H1 (cell line): ENCODE results near the gene IQGAP1. TPM values are rescaled to one million over a fixed set of nuclear protein-coding genes. Genes with fewer than 3 reads are reported as not detected.
A peak's percentile ranks its signal among the peaks of the same experiment; 100 is the strongest.

Experiments
- CTCF ChIA-PET: fragments of 300-600 bp; sonication (Branson Sonifier 250); formaldehyde crosslinking; loops from one replicate; lab custom pipeline; 2021; ENCODE audit not compliant: partially characterized antibody; lab: Charles Lee
- POLR2A ChIA-PET: fragments of 300-600 bp; sonication (Branson Sonifier 250); formaldehyde crosslinking; loops from one replicate; lab custom pipeline; 2021; ENCODE audit warnings: inconsistent platforms; ENCODE audit not compliant: partially characterized antibody; lab: Charles Lee
- DNase-seq, 2 experiments: peaks; one replicate each; pipeline versions ENCODE4 v3.0.0 to v3.0.0-alpha.2; 2010 to 2022; ENCODE audit warnings: low spot score in 2 of 2, low read depth in 1 of 2, mixed read lengths in 1 of 2
- FAIRE-seq: peaks from 2 replicates; lab custom pipeline; 2011; peaks lifted over from hg19 to GRCh38; lab: Jason Lieb, UNC
- H2AFZ ChIP-seq: 2 replicates; pipeline ENCODE4 v1.8.1; 2012; ENCODE audit warnings: low read length, inconsistent platforms
- H2AK5ac ChIP-seq: 2 replicates; pipeline ENCODE4 v1.6.1; 2013; ENCODE audit warnings: low read depth, low read length
- H2BK120ac ChIP-seq: replicated peaks from 2 replicates; pipeline ENCODE3; 2013; ENCODE audit warnings: low read depth, low read length, inconsistent platforms
- H2BK12ac ChIP-seq: 2 replicates; pipeline ENCODE4 v1.6.1; 2013; ENCODE audit warnings: low read depth, low read length
- H2BK15ac ChIP-seq: 2 replicates; pipeline ENCODE4 v1.6.1; 2013; ENCODE audit warnings: low read length
- H2BK20ac ChIP-seq: 2 replicates; pipeline ENCODE4 v1.6.1; 2013; ENCODE audit warnings: low read length
- H2BK5ac ChIP-seq: 2 replicates; pipeline ENCODE4 v1.6.1; 2013; ENCODE audit warnings: low read depth, low read length
- H3K14ac ChIP-seq: 2 replicates; pipeline ENCODE4 v1.6.1; 2013; ENCODE audit warnings: inconsistent platforms; ENCODE audit not compliant: insufficient read length
- H3K18ac ChIP-seq: 2 replicates; pipeline ENCODE4 v1.6.1; 2013; ENCODE audit warnings: low read length; ENCODE audit errors: extremely low read depth
- H3K23ac ChIP-seq: 2 replicates; pipeline ENCODE4 v1.6.1; 2013; ENCODE audit warnings: inconsistent platforms; ENCODE audit not compliant: insufficient read length
- H3K23me2 ChIP-seq: 2 replicates; pipeline ENCODE4 v1.6.1; 2013; ENCODE audit warnings: low read depth, low read length
- H3K27ac ChIP-seq: 2 replicates; pipeline ENCODE4 v1.6.1; 2011; ENCODE audit warnings: low read depth, low read length, inconsistent platforms
- H3K27me3 ChIP-seq, 4 experiments: replicated peaks in 1 of 4; 1 replicate in 1 of 4; 2 replicates in 3 of 4; pipeline versions ENCODE4 v1.6.1 to v1.8.1; 2011 to 2013; ENCODE audit warnings: low read length in 3 of 4, mild to moderate bottlenecking in 3 of 4, inconsistent platforms in 2 of 4, mixed read lengths in 2 of 4, moderate library complexity in 1 of 4; ENCODE audit not compliant: control insufficient read depth in 3 of 4, insufficient read depth in 3 of 4; ENCODE audit errors: extremely low read depth in 1 of 4
- H3K36me3 ChIP-seq, 4 experiments: 2 replicates each; pipeline versions ENCODE4 v1.6.1 to v1.8.1; 2011 to 2013; ENCODE audit warnings: mild to moderate bottlenecking in 4 of 4, low read length in 3 of 4, moderate library complexity in 2 of 4, control low read depth in 1 of 4, inconsistent platforms in 1 of 4; ENCODE audit not compliant: insufficient read depth in 4 of 4, control insufficient read depth in 2 of 4
- H3K4ac ChIP-seq: replicated peaks from 2 replicates; pipeline ENCODE3; 2013; ENCODE audit warnings: low read length, low read depth, mixed read lengths, inconsistent platforms; ENCODE audit not compliant: insufficient read length
- H3K4me1 ChIP-seq, 4 experiments: replicated peaks in 1 of 4; 1 replicate in 1 of 4; 2 replicates in 3 of 4; pipeline versions ENCODE4 v1.6.1 to v1.8.1; 2011 to 2013; ENCODE audit warnings: low read length in 3 of 4, inconsistent platforms in 2 of 4, mixed read lengths in 1 of 4; ENCODE audit not compliant: insufficient read depth in 4 of 4, control insufficient read depth in 3 of 4
- H3K4me2 ChIP-seq, 2 experiments: 2 replicates each; pipeline versions ENCODE4 v1.6.1 to v1.8.1; 2011 to 2013; ENCODE audit warnings: low read depth in 2 of 2, low read length in 2 of 2, control low read depth in 1 of 2, inconsistent platforms in 1 of 2, mild to moderate bottlenecking in 1 of 2; ENCODE audit not compliant: insufficient read depth in 1 of 2
- H3K4me3 ChIP-seq, 4 experiments: fragments of 200-600, 300-600 bp in 1 of 4; sonication (generic), shearing (Covaris generic), sonication (Bioruptor Twin) in 1 of 4; 2 replicates each; pipeline versions ENCODE4 v1.5.1 to v1.8.1; 2011 to 2016; ENCODE audit warnings: low read length in 4 of 4, low read depth in 3 of 4, control low read depth in 2 of 4, inconsistent platforms in 2 of 4, mild to moderate bottlenecking in 2 of 4, mixed read lengths in 1 of 4, moderate library complexity in 1 of 4; ENCODE audit not compliant: insufficient read depth in 2 of 4; ENCODE audit errors: extremely low read depth in 1 of 4
- H3K56ac ChIP-seq: replicated peaks from 2 replicates; pipeline ENCODE3; 2013; ENCODE audit warnings: low read depth, mild to moderate bottlenecking, mixed read lengths, low read length, inconsistent platforms; ENCODE audit not compliant: insufficient read length
- H3K79me1 ChIP-seq: 2 replicates; pipeline ENCODE4 v1.6.1; 2013; ENCODE audit warnings: low read depth, low read length, control low read depth
- H3K79me2 ChIP-seq, 2 experiments: 2 replicates each; pipeline versions ENCODE4 v1.6.1 to v1.8.1; 2012 to 2013; ENCODE audit warnings: low read length in 2 of 2, mild to moderate bottlenecking in 2 of 2, inconsistent platforms in 1 of 2; ENCODE audit not compliant: insufficient read depth in 2 of 2, control insufficient read depth in 1 of 2
- H3K9ac ChIP-seq, 4 experiments: replicated peaks in 1 of 4; 1 replicate in 1 of 4; 2 replicates in 3 of 4; pipeline versions ENCODE4 v1.6.1 to v1.8.1; 2011 to 2013; ENCODE audit warnings: low read depth in 3 of 4, low read length in 3 of 4, control low read depth in 2 of 4, mild to moderate bottlenecking in 2 of 4, moderate library complexity in 2 of 4, inconsistent platforms in 1 of 4; ENCODE audit errors: extremely low read depth in 1 of 4
- H3K9me3 ChIP-seq, 2 experiments: 2 replicates each; pipeline versions ENCODE4 v1.6.1 to v1.8.1; 2012 to 2013; ENCODE audit warnings: mild to moderate bottlenecking in 2 of 2, moderate library complexity in 2 of 2, control low read depth in 1 of 2, inconsistent platforms in 1 of 2, low read depth in 1 of 2, low read length in 1 of 2, mixed read lengths in 1 of 2; ENCODE audit not compliant: insufficient read depth in 2 of 2
- H4K20me1 ChIP-seq, 2 experiments: replicated peaks in 1 of 2; 2 replicates each; pipeline versions ENCODE3 to v1.8.1; 2011 to 2013; ENCODE audit warnings: inconsistent platforms in 2 of 2, low read length in 2 of 2, mild to moderate bottlenecking in 1 of 2; ENCODE audit not compliant: insufficient read depth in 2 of 2, control insufficient read depth in 1 of 2
- H4K5ac ChIP-seq: 2 replicates; pipeline ENCODE4 v1.6.1; 2013; ENCODE audit warnings: low read length, low read depth, mixed read lengths, inconsistent platforms; ENCODE audit not compliant: insufficient read length
- H4K8ac ChIP-seq: 2 replicates; pipeline ENCODE4 v1.8.0; 2013; ENCODE audit warnings: mild to moderate bottlenecking, moderate library complexity, low read length, inconsistent platforms; ENCODE audit not compliant: insufficient read depth; ENCODE audit errors: extremely low read depth
- H4K91ac ChIP-seq: replicated peaks from 2 replicates; pipeline ENCODE3; 2013; ENCODE audit warnings: low read length, mixed read lengths, inconsistent platforms; ENCODE audit not compliant: insufficient read length
- ATF3 ChIP-seq: IDR thresholded peaks from 2 replicates; pipeline ENCODE4 v1.6.1; 2011; ENCODE audit warnings: low read depth, mild to moderate bottlenecking, low read length; ENCODE audit not compliant: insufficient read depth
- CBX5 ChIP-seq: fragments of 300-800, 300-1000 bp; sonication (generic); IDR thresholded peaks from 2 replicates; pipeline ENCODE4 v1.7.1; 2016; ENCODE audit warnings: antibody characterized with exemption, low read length, low read depth
- EZH2 ChIP-seq: fragments of 200-600 bp; sonication (generic); IDR thresholded peaks from 2 replicates; pipeline ENCODE4 v1.7.1; 2012; ENCODE audit warnings: low read depth, mild to moderate bottlenecking, moderate library complexity, low read length, inconsistent platforms; ENCODE audit not compliant: severe bottlenecking
- KDM1A ChIP-seq: fragments of 200-600, 300-600 bp; sonication (generic); IDR thresholded peaks from 2 replicates; pipeline ENCODE4 v1.7.1; 2016; ENCODE audit warnings: mild to moderate bottlenecking, low read length, borderline replicate concordance
- KDM4A ChIP-seq: IDR thresholded peaks from one replicate; pipeline ENCODE4 v1.7.1; 2012; ENCODE audit warnings: low read depth, mild to moderate bottlenecking, moderate library complexity, low read length, inconsistent platforms; ENCODE audit not compliant: severe bottlenecking
- MAFK ChIP-seq: IDR thresholded peaks from 2 replicates; pipeline ENCODE4 v1.6.1; 2012; ENCODE audit warnings: low read depth, mild to moderate bottlenecking, improper control_type of control experiment, low read length
- TBP ChIP-seq: IDR thresholded peaks from 2 replicates; pipeline ENCODE4 v1.6.1; 2011; ENCODE audit warnings: low read depth, low read length, improper control_type of control experiment
- WGBS, 2 experiments: shearing (Covaris generic) in 1 of 2; methylation state at CpG; one replicate each; pipeline versions ENCODE4 v1.1.6 to v1.1.7; 2013 to 2015; ENCODE audit warnings: low lambda C conversion rate in 2 of 2, mixed read lengths in 2 of 2, inconsistent platforms in 1 of 2, low coverage in 1 of 2, missing lambda C conversion rate in 1 of 2; ENCODE audit not compliant: insufficient replicate concordance in 2 of 2, insufficient coverage in 1 of 2, insufficient read length in 1 of 2; ENCODE audit errors: extremely low coverage in 1 of 2, missing lambda C conversion rate in 1 of 2; 5-methylcytosine and 5-hydroxymethylcytosine counted together
- polyA plus RNA-seq, 7 experiments: library from polyadenylated mRNA; depleted of rRNA in 3 of 7; stranded (reverse) in 5 of 7; unstranded in 2 of 7; fragments of >200 nt in 5 of 7; fragments of 200-250 nt in 2 of 7; gene quantifications; 1 replicate in 5 of 7; 2 replicates in 1 of 7; 4 replicates in 1 of 7; pipeline versions ENCODE4 v1.2.1 to v1.2.3, GENCODE V29; 2011 to 2013; ENCODE audit warnings: missing spikeins in 2 of 7, mixed read lengths in 2 of 7
- total RNA-seq: library from RNA; stranded (reverse); fragmentation: NEBNext Ultra II Directional; extraction: Animal tissue kit (Norgen Biotek cat#: 25700); gene quantifications from 2 replicates; pipeline ENCODE4 v1.2.1, GENCODE V29; 2021
- TF ChIP-seq, protein P1 (sequence below), 3 experiments: IDR thresholded peaks; 1 replicate in 2 of 3; 2 replicates in 1 of 3; pipeline versions ENCODE4 v1.5.1 to v1.6.1; 2011; ENCODE audit warnings: low read length in 3 of 3, mild to moderate bottlenecking in 3 of 3, inconsistent platforms in 2 of 3, low read depth in 1 of 3, moderate library complexity in 1 of 3; ENCODE audit not compliant: insufficient read depth in 1 of 3; ENCODE audit errors: control extremely low read depth in 1 of 3

The IQGAP1 gene
- total and polyA plus RNA-seq, 2 of the 8 experiments (the other 6 are each of a cell fraction or from before 2014, with no cell fraction given): 56.0 to 138 TPM

DNA sequence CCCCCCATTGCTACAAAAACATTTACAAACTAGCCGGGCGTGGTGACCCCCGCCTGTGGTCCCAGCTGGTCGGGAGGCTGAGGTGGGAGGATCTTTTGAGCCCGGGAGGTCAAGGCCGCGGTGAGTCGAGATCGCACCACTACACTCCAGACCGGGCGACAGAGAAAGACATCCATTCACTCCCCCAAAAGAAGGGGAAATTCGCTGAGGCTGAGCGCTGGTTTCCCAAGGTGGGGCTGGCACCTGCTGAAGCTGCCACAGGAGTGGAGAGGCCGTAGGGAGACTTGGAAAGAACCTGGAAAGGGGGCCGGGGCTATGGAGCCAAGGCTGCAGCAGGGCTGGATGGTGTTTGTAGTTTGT lies 140.9 kb downstream of the IQGAP1 start:
- FAIRE-seq: no peak

More for the DNA sequence above, 140.9 kb downstream of the IQGAP1 start:
- no peak overlapping the region for H3K4ac ChIP-seq
- no peak overlapping the region for H3K27ac ChIP-seq
- H3K18ac ChIP-seq: no peak overlapping the region
- H3K56ac ChIP-seq: no peak overlapping the region
- no peak overlapping the region for H4K91ac ChIP-seq
- H2AFZ ChIP-seq: peak overlapping the region; percentile 63; the same call in 1 of the 2 replicates
- H3K79me2 ChIP-seq: no peaks in the 10 kb centered on the region
- ChIA-PET CTCF (interaction anchor here (0.5 to 1.7 kb wide), 4 partner anchors 11 to 209 kb away, joined by 3 to 5 read pairs (median 4); no protein-coding TSS in a partner anchor), POLR2A (no interaction called here)
- H3K27me3 ChIP-seq: peaks cover 7 to 35% (median 29%) of the 10 kb centered on the region in 4 experiments
- no peak overlapping the region for H3K9ac ChIP-seq
- no peak for TF ChIP-seq ATF3
- TF ChIP-seq KDM4A: no peak
- peak; percentile 11; the same call in 1 of the 2 replicates for TF ChIP-seq KDM1A
- TF ChIP-seq CBX5: no peak
- TF ChIP-seq EZH2: no peak
- no peak for TF ChIP-seq MAFK
- TF ChIP-seq, protein P1, sequence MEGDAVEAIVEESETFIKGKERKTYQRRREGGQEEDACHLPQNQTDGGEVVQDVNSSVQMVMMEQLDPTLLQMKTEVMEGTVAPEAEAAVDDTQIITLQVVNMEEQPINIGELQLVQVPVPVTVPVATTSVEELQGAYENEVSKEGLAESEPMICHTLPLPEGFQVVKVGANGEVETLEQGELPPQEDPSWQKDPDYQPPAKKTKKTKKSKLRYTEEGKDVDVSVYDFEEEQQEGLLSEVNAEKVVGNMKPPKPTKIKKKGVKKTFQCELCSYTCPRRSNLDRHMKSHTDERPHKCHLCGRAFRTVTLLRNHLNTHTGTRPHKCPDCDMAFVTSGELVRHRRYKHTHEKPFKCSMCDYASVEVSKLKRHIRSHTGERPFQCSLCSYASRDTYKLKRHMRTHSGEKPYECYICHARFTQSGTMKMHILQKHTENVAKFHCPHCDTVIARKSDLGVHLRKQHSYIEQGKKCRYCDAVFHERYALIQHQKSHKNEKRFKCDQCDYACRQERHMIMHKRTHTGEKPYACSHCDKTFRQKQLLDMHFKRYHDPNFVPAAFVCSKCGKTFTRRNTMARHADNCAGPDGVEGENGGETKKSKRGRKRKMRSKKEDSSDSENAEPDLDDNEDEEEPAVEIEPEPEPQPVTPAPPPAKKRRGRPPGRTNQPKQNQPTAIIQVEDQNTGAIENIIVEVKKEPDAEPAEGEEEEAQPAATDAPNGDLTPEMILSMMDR (IDR thresholded peaks at IDR 0.05; ENCODE audit: control extremely low read depth in 1 of 3, insufficient read depth in 1 of 3, low read depth in 1 of 3, low read length in 3 of 3): no peak
- no peak for TF ChIP-seq TBP
- no peak for DNase-seq
- H2BK15ac ChIP-seq: no peak overlapping the region
- H3K4me2 ChIP-seq: peak overlapping the region; percentile 49 to 82
- H2BK120ac ChIP-seq: no peak overlapping the region
- no peaks in the 10 kb centered on the region for H3K36me3 ChIP-seq
- no peaks in the 10 kb centered on the region for H3K79me1 ChIP-seq
- no peak overlapping the region for H3K14ac ChIP-seq
- no peaks in the 10 kb centered on the region for H3K9me3 ChIP-seq
- H3K23ac ChIP-seq: no peak overlapping the region
- H2AK5ac ChIP-seq: no peak overlapping the region
- H3K23me2 ChIP-seq: no peaks in the 10 kb centered on the region; the same call in 1 of the 2 replicates
- peak overlapping the region; percentile 22; the same call in 1 of the 2 replicates for H4K8ac ChIP-seq
- no peak overlapping the region for H2BK5ac ChIP-seq
- no peak overlapping the region for H2BK12ac ChIP-seq
- H3K4me1 ChIP-seq: 0 out of 7 replicates have a peak, but pooled peaks cover 0 to 2% (median 0%) of the 10 kb centered on the region in 4 experiments
- no peak overlapping the region for H4K5ac ChIP-seq
- H3K4me3 ChIP-seq: peak overlapping the region; percentile 55 to 73 (median 68); a peak in 6 of 8 replicates
- no peak overlapping the region for H2BK20ac ChIP-seq
- 77% methylated on average over 14 of the region's 15 CpGs; no CpG with 5 or more reads in 1 of the 2 experiments for WGBS, 2 experiments
- peaks cover 0 to 3% of the 10 kb centered on the region in 2 experiments for H4K20me1 ChIP-seq
